Sigmoid colon (tissue), 7 donors: ENCODE results near the gene GOLGA7B. TPM values are rescaled to one million over a fixed set of nuclear protein-coding genes. Genes with fewer than 3 reads are reported as not detected.

Experiments
- DNase-seq: peaks from one replicate; pipeline ENCODE4 v3.0.0-alpha.2; 2019
- H3K27ac ChIP-seq, 4 donors: fragments of 200-600 bp; sonication (generic); one replicate each; pipeline ENCODE4 v1.5.1; 2016 to 2019; ENCODE audit warnings: mild to moderate bottlenecking in 1 of 4
- H3K27me3 ChIP-seq, 3 donors: fragments of 200-600 bp; sonication (generic); one replicate each; pipeline ENCODE4 v1.5.1; 2019; ENCODE audit warnings: mild to moderate bottlenecking in 1 of 3
- H3K36me3 ChIP-seq, 4 donors: fragments of 200-600 bp; sonication (generic); one replicate each; pipeline ENCODE4 v1.5.1; 2016 to 2019
- H3K4me1 ChIP-seq, 4 donors: fragments of 200-600 bp; sonication (generic); one replicate each; pipeline ENCODE4 v1.5.1; 2017 to 2019
- H3K4me3 ChIP-seq, 4 donors: fragments of 200-600 bp; sonication (generic); one replicate each; pipeline ENCODE4 v1.5.1; 2017 to 2019; ENCODE audit warnings: mild to moderate bottlenecking in 2 of 4, moderate library complexity in 1 of 4
- H3K9me3 ChIP-seq, 4 donors: fragments of 200-600 bp in 3 of 4; sonication (generic) in 3 of 4; one replicate each; pipeline versions ENCODE4 v1.5.1 to v1.6.1; 2013 to 2019
- CTCF ChIP-seq, 4 experiments: fragments of 450-650 bp in 3 of 4; fragments of 200-600 bp in 1 of 4; IDR thresholded peaks; one replicate each; pipeline ENCODE4 v1.5.1; 2016 to 2019; ENCODE audit warnings: antibody characterized with exemption in 4 of 4, mild to moderate bottlenecking in 3 of 4, moderate library complexity in 2 of 4
- EP300 ChIP-seq, 4 donors: sonication (generic); formaldehyde crosslinking; IDR thresholded peaks; one replicate each; pipeline ENCODE4 v1.6.1; 2017; ENCODE audit warnings: antibody characterized with exemption in 4 of 4
- POLR2A ChIP-seq, 2 donors: fragments of 450-650 bp; IDR thresholded peaks; one replicate each; pipeline ENCODE4 v1.6.1; 2016; ENCODE audit warnings: antibody characterized with exemption in 2 of 2, mild to moderate bottlenecking in 2 of 2, moderate library complexity in 2 of 2
- POLR2AphosphoS5 ChIP-seq, 4 donors: sonication (generic); formaldehyde crosslinking; IDR thresholded peaks; one replicate each; pipeline ENCODE4 v1.6.1; 2017; ENCODE audit warnings: antibody characterized with exemption in 4 of 4
- WGBS, 2 donors: extraction: QIAGEN DNeasy Blood & Tissue Kit; methylation state at CpG; one replicate each; pipeline ENCODE4 v1.1.7; 2013; 5-methylcytosine and 5-hydroxymethylcytosine counted together
- intact Hi-C: fragments of 100-400 bp; cut with DNase I; formaldehyde crosslinking; loops from one replicate; pipeline ENCODE4 v1.15.1; 2023
- polyA plus RNA-seq, 3 donors: library from polyadenylated mRNA; stranded (reverse); fragments of 200-250 nt; gene quantifications; one replicate each; pipeline ENCODE4 v1.2.3, GENCODE V29; 2013
- total RNA-seq, 4 donors: library from RNA; depleted of rRNA; stranded (reverse); fragments of >200 nt; gene quantifications; one replicate each; pipeline ENCODE4 v1.1.0, GENCODE V29; 2016
- donor health status: healthy with polysubstance abuse.
- donor health status: Bipolar disorder and iron deficiency.
- donor health status: healthy.

Gene GOLGA7B
- total and polyA plus RNA-seq, 7 donors, result 0.16 to 1.4 (median 0.71) TPM

- Histone ChIP-seq H3K4me1 (peaks cover 0 to 15% (median 13%) of the 10 kb centered on the region in 4 donors), H3K9me3 (no peaks in the 10 kb centered on the region), H3K36me3 (no peaks in the 10 kb centered on the region), H3K4me3 (no peak overlapping the region), H3K27me3 (peaks cover 31 to 76% (median 46%) of the 10 kb centered on the region in 3 donors), H3K27ac (no peak overlapping the region)
- 91% methylated on average over 4 of the region's 4 CpGs for WGBS, 2 donors
- DNase-seq, result no peak
- TF ChIP-seq POLR2A (IDR thresholded peaks at IDR 0.05) (no peak), CTCF (IDR thresholded peaks at IDR 0.05) (no peak), POLR2AphosphoS5 (IDR thresholded peaks at IDR 0.05) (no peak), EP300 (IDR thresholded peaks at IDR 0.05) (no peak)
- intact Hi-C loops, result no loop called here
Observed at GRCh38 chr10:97852840-97853405, 3.3 kb downstream of the GOLGA7B start.

- no peak overlapping the region for H3K4me3 ChIP-seq
- no peaks in the 10 kb centered on the region for H3K9me3 ChIP-seq
- H3K4me1 ChIP-seq, result peaks cover 0 to 9% (median 8%) of the 10 kb centered on the region in 4 donors
- H3K27me3 ChIP-seq, result peaks cover 31 to 68% (median 31%) of the 10 kb centered on the region in 3 donors
- no peak overlapping the region for H3K27ac ChIP-seq
- TF ChIP-seq POLR2A (IDR thresholded peaks at IDR 0.05), result no peak
- no peak for TF ChIP-seq POLR2AphosphoS5 (IDR thresholded peaks at IDR 0.05)
- no peak for TF ChIP-seq EP300 (IDR thresholded peaks at IDR 0.05)
- no peak for TF ChIP-seq CTCF (IDR thresholded peaks at IDR 0.05)
- intact Hi-C loops, result no loop called here
- WGBS, 2 donors, result 76 to 84% methylated on average over 3 of the region's 3 CpGs
- no peak for DNase-seq
- no peaks in the 10 kb centered on the region for H3K36me3 ChIP-seq
Observed at GRCh38 chr10:97854743-97855142, 5.1 kb downstream of the GOLGA7B start.

GRCh38 chr10:97858001-97858439 lies 8.4 kb downstream of the GOLGA7B start:
- H3K36me3 ChIP-seq, result no peaks in the 10 kb centered on the region
- no peak for TF ChIP-seq EP300 (IDR thresholded peaks at IDR 0.05)
- no peak for TF ChIP-seq POLR2A (IDR thresholded peaks at IDR 0.05)
- no peak for TF ChIP-seq CTCF (IDR thresholded peaks at IDR 0.05)
- TF ChIP-seq POLR2AphosphoS5 (IDR thresholded peaks at IDR 0.05), result no peak
- H3K4me1 ChIP-seq, result no peaks in the 10 kb centered on the region
- H3K4me3 ChIP-seq, result no peak overlapping the region
- no peak for DNase-seq
- H3K27me3 ChIP-seq, result peaks cover 6 to 56% (median 7%) of the 10 kb centered on the region in 3 donors
- 68 to 89% methylated on average over 1 of the region's 1 CpG for WGBS, 2 donors
- intact Hi-C loops, result no loop called here
- no peak overlapping the region for H3K27ac ChIP-seq
- H3K9me3 ChIP-seq, result no peaks in the 10 kb centered on the region

GRCh38 chr10:97861097-97861750 lies 11.6 kb downstream of the GOLGA7B start:
- Histone ChIP-seq H3K27ac (no peak overlapping the region), H3K4me1 (no peaks in the 10 kb centered on the region), H3K9me3 (no peaks in the 10 kb centered on the region), H3K27me3 (peaks cover 3 to 56% (median 5%) of the 10 kb centered on the region in 3 donors), H3K36me3 (no peaks in the 10 kb centered on the region), H3K4me3 (no peak overlapping the region)
- no peak for DNase-seq
- 81% methylated on average over 3 of the region's 3 CpGs for WGBS, 2 donors
- no peak for TF ChIP-seq POLR2A (IDR thresholded peaks at IDR 0.05)
- no peak for TF ChIP-seq POLR2AphosphoS5 (IDR thresholded peaks at IDR 0.05)
- no peak for TF ChIP-seq EP300 (IDR thresholded peaks at IDR 0.05)
- no peak for TF ChIP-seq CTCF (IDR thresholded peaks at IDR 0.05)
- intact Hi-C loops, result no loop called here
